HepG2 (cell line): Measurements from ENCODE around the gene ESR1. TPM values are rescaled to one million over a fixed set of nuclear protein-coding genes. Genes with fewer than 3 reads are reported as not detected.

ENCODE experiments used
- ATAC-seq: fragments of 200-7000 bp; cut with Tn5 transposase; 3 replicates; pipeline ENCODE4 v1.9.1; 2020; ENCODE audit warnings: mild to moderate bottlenecking, moderate library complexity
- BruUV-seq: library from RNA; stranded (reverse); fragments of 400-500 nt; replicated peaks from 2 replicates; lab custom pipeline; 2021; lab: Mats Ljungman, UMichigan
- CTCF ChIA-PET: fragments of 300-600 bp; formaldehyde crosslinking; extraction: SDS; loops from one replicate; lab custom pipeline; 2021; ENCODE audit warnings: low total read pairs, inconsistent platforms, low intra/inter-chr PET ratio; lab: Yijun Ruan, JAX
- POLR2A ChIA-PET: fragments of 350-600 bp; sonication (Branson Sonifier 250); formaldehyde crosslinking; loops from one replicate; lab custom pipeline; 2020; ENCODE audit warnings: antibody characterized with exemption, inconsistent platforms; lab: Yijun Ruan, JAX
- DNase-seq: peaks from one replicate; pipeline ENCODE4 v3.0.0-alpha.2; 2015; ENCODE audit warnings: low spot score
- FAIRE-seq: peaks from 3 replicates; lab custom pipeline; 2011; peaks lifted over from hg19 to GRCh38; lab: Jason Lieb, UNC
- H2AFZ ChIP-seq: one replicate; pipeline ENCODE4 v1.6.1; 2011; ENCODE audit warnings: low read length, inconsistent platforms
- H3K27ac ChIP-seq: fragments of 300-600 bp; 3 replicates; pipeline ENCODE4 v1.8.0; 2011; ENCODE audit warnings: mixed run types, mild to moderate bottlenecking, mixed read lengths, low read length, inconsistent platforms; ENCODE audit not compliant: insufficient read depth; ENCODE audit errors: extremely low read length
- H3K27me3 ChIP-seq, 2 experiments: fragments of 200-600 bp in 1 of 2; 2 replicates in 1 of 2; 3 replicates in 1 of 2; pipeline versions ENCODE4 v1.6.0 to v1.8.0; 2011; ENCODE audit warnings: low read length in 2 of 2, mild to moderate bottlenecking in 2 of 2, moderate library complexity in 2 of 2, inconsistent platforms in 1 of 2; ENCODE audit not compliant: insufficient read depth in 2 of 2, control insufficient read depth in 1 of 2
- H3K36me3 ChIP-seq, 2 experiments: fragments of 200-600 bp in 1 of 2; replicated peaks in 1 of 2; 2 replicates in 1 of 2; 3 replicates in 1 of 2; pipeline versions ENCODE4 v1.5.1 to v1.8.0; 2011; ENCODE audit warnings: low read length in 2 of 2, inconsistent platforms in 1 of 2; ENCODE audit not compliant: insufficient read depth in 2 of 2, control insufficient read depth in 1 of 2
- H3K4me1 ChIP-seq: 2 replicates; pipeline ENCODE4 v1.5.1; 2012; ENCODE audit warnings: low read length, inconsistent platforms; ENCODE audit not compliant: insufficient read depth
- H3K4me2 ChIP-seq: 2 replicates; pipeline ENCODE4 v1.6.0; 2011; ENCODE audit warnings: low read depth, low read length, inconsistent platforms
- H3K4me3 ChIP-seq, 3 experiments: fragments of 200-600 bp in 1 of 3; sonication (generic), shearing (Covaris generic) in 1 of 3; replicated peaks in 1 of 3; 2 replicates each; pipeline ENCODE4 v1.5.1; 2011 to 2016; ENCODE audit warnings: low read length in 3 of 3, inconsistent platforms in 2 of 3, low read depth in 2 of 3, mild to moderate bottlenecking in 2 of 3, control low read depth in 1 of 3, mixed read lengths in 1 of 3; ENCODE audit not compliant: insufficient read depth in 1 of 3
- H3K79me2 ChIP-seq: one replicate; pipeline ENCODE4 v1.6.1; 2011; ENCODE audit warnings: low read length, inconsistent platforms; ENCODE audit not compliant: insufficient read depth
- H3K9ac ChIP-seq: 2 replicates; pipeline ENCODE4 v1.6.0; 2011; ENCODE audit warnings: mild to moderate bottlenecking, low read depth, low read length, inconsistent platforms; ENCODE audit not compliant: insufficient read depth
- H3K9me3 ChIP-seq: 2 replicates; pipeline ENCODE4 v1.5.1; 2012; ENCODE audit warnings: mild to moderate bottlenecking, low read length
- H4K20me1 ChIP-seq: 2 replicates; pipeline ENCODE4 v1.6.0; 2011; ENCODE audit warnings: inconsistent platforms, mild to moderate bottlenecking, low read length, moderate library complexity; ENCODE audit not compliant: insufficient read depth
- FOXO1 ChIP-seq: sonication (generic); formaldehyde crosslinking; IDR thresholded peaks from 2 replicates; pipeline ENCODE4 v1.4.0; 2020; ENCODE audit warnings: missing genetic modification reagents
- SMARCE1 ChIP-seq: fragments of 450-650 bp; IDR thresholded peaks from 2 replicates; pipeline ENCODE4 v1.6.1; 2017; ENCODE audit warnings: borderline replicate concordance
- SOX5 ChIP-seq: IDR thresholded peaks from 2 replicates; pipeline ENCODE4 v1.6.1; 2016; ENCODE audit warnings: borderline replicate concordance
- ZBTB33 ChIP-seq: sonication (generic); formaldehyde crosslinking; IDR thresholded peaks from 2 replicates; pipeline ENCODE4 v1.4.0; 2020; ENCODE audit warnings: missing genetic modification reagents
- ZBTB46 ChIP-seq: sonication (generic); formaldehyde crosslinking; IDR thresholded peaks from 2 replicates; pipeline ENCODE4 v1.4.0; 2020; ENCODE audit warnings: mild to moderate bottlenecking, missing genetic modification reagents, borderline replicate concordance
- ZBTB7A ChIP-seq: sonication (generic); formaldehyde crosslinking; IDR thresholded peaks from 2 replicates; pipeline ENCODE4 v1.8.0; 2022; ENCODE audit warnings: mild to moderate bottlenecking, missing genetic modification reagents
- ZNF687 ChIP-seq: sonication (generic); formaldehyde crosslinking; IDR thresholded peaks from 2 replicates; pipeline ENCODE4 v1.5.1; 2020; ENCODE audit warnings: mild to moderate bottlenecking, missing genetic modification reagents, moderate library complexity
- ZNF713 ChIP-seq: sonication (generic); formaldehyde crosslinking; IDR thresholded peaks from 2 replicates; pipeline ENCODE4 v1.4.0; 2020; ENCODE audit warnings: mild to moderate bottlenecking, missing genetic modification reagents
- WGBS: methylation state at CpG from one replicate; pipeline ENCODE4 v1.1.6; 2017; ENCODE audit warnings: low lambda C conversion rate; 5-methylcytosine and 5-hydroxymethylcytosine counted together
- in situ Hi-C: cut with HindIII; loops from 2 replicates; pipeline ENCODE4 v1.10.0; 2017; ENCODE audit warnings: low pct_unique_long_range_greater_than_20kb; ENCODE audit not compliant: extremely low pct_ligation_motif_present
- intact Hi-C: fragments of 100-400 bp; cut with micrococcal nuclease; formaldehyde crosslinking; loops from one replicate; pipeline ENCODE4 v1.10.0; 2022; ENCODE audit not compliant: unreplicated experiment
- polyA plus RNA-seq, 8 experiments: library from polyadenylated mRNA; depleted of rRNA in 3 of 8; stranded (reverse) in 7 of 8; unstranded in 1 of 8; fragments of >200 nt; fragmentation: Illumina TruSeq in 4 of 8; extraction: Trizol in 4 of 8; gene quantifications; 2 replicates each; pipeline versions ENCODE4 v1.2.1 to v1.2.3, GENCODE V29; 2011 to 2016; ENCODE audit warnings: low read depth in 4 of 8, missing spikeins in 1 of 8, mixed read lengths in 1 of 8; ENCODE audit not compliant: insufficient read depth in 1 of 8
- total RNA-seq, 5 experiments: library from RNA; depleted of rRNA; stranded (reverse); fragments of >200 nt; fragmentation: Illumina TruSeq; extraction: Trizol; gene quantifications; 2 replicates each; pipeline ENCODE4 v1.2.3, GENCODE V29; 2016; ENCODE audit warnings: low read depth in 1 of 5

The ESR1 gene
- total and polyA plus RNA-seq, 2 of the 13 experiments (the other 11 are each of a cell fraction or from before 2014, with no cell fraction given) = not detected

GRCh38 chr6:152094992-152095592 lies 287.6 kb downstream of the ESR1 start (continued):
- TF ChIP-seq FOXO1 (CRISPR knock-in tag) (no peak), ZBTB33 (CRISPR knock-in tag) (peak; percentile 39; the same call in 1 of the 2 replicates)
- TF ChIP-seq, all 625 proteins: peak for 5

GRCh38 chr6:152096863-152097496 lies 289.5 kb downstream of the ESR1 start:
- 28% methylated on average over 5 of the region's 5 CpGs for WGBS
- H3K4me1 ChIP-seq = no peaks in the 10 kb centered on the region
- peaks cover 1 to 23% of the 10 kb centered on the region in 2 experiments; a peak in 4 of 5 replicates for H3K27me3 ChIP-seq
- no peak for FAIRE-seq
- H3K36me3 ChIP-seq = no peaks in the 10 kb centered on the region
- intact Hi-C loops = no loop called here
- no peak overlapping the region for H3K9ac ChIP-seq
- DNase-seq = no peak
- ChIA-PET CTCF (no interaction called here), POLR2A (no interaction called here)
- no peaks in the 10 kb centered on the region for H4K20me1 ChIP-seq
- no peak overlapping the region for H2AFZ ChIP-seq
- H3K79me2 ChIP-seq = no peaks in the 10 kb centered on the region
- no TSS peak for BruUV-seq
- in situ Hi-C loops = no loop called here
- no peak overlapping the region for H3K4me3 ChIP-seq
- no peak overlapping the region for H3K4me2 ChIP-seq
- no peak overlapping the region for H3K27ac ChIP-seq
- no peaks in the 10 kb centered on the region for H3K9me3 ChIP-seq
- ATAC-seq = no peak
- TF ChIP-seq ZBTB7A = no peak
- TF ChIP-seq SOX5 (CRISPR knock-in tag) = no peak
- TF ChIP-seq ZBTB46 (CRISPR knock-in tag) = no peak
- TF ChIP-seq SMARCE1 = no peak
- no peak for TF ChIP-seq ZNF687
- no peak for TF ChIP-seq ZNF713 (CRISPR knock-in tag)
